Mesenchymal stem cell (in vitro differentiated cells and primary cell): ENCODE results near the gene DSP. TPM values are rescaled to one million over a fixed set of nuclear protein-coding genes. Genes with fewer than 3 reads are reported as not detected.

Source experiments
- DNase-seq: peaks from one replicate; pipeline ENCODE4 v3.0.0-alpha.2; 2013
- H2AFZ ChIP-seq: one replicate; pipeline ENCODE4 v1.6.1; 2013; ENCODE audit warnings: low read depth, mild to moderate bottlenecking, control low read depth, inconsistent platforms, low read length, moderate library complexity
- H2AK5ac ChIP-seq: 2 replicates; pipeline ENCODE4 v1.6.1; 2013; ENCODE audit warnings: low read length, moderate library complexity, mild to moderate bottlenecking, inconsistent platforms; ENCODE audit not compliant: severe bottlenecking
- H2BK120ac ChIP-seq: one replicate; pipeline ENCODE4 v1.6.1; 2013; ENCODE audit warnings: low read depth, mild to moderate bottlenecking, inconsistent platforms, low read length, moderate library complexity
- H2BK12ac ChIP-seq, 2 experiments: one replicate each; pipeline ENCODE4 v1.6.1; 2013; ENCODE audit warnings: inconsistent platforms in 2 of 2, low read length in 2 of 2, mild to moderate bottlenecking in 2 of 2, moderate library complexity in 2 of 2, control low read depth in 1 of 2
- H2BK15ac ChIP-seq: one replicate; pipeline ENCODE4 v1.6.1; 2013; ENCODE audit warnings: mild to moderate bottlenecking, low read depth, inconsistent platforms; ENCODE audit not compliant: poor library complexity, severe bottlenecking
- H2BK5ac ChIP-seq: 2 replicates; pipeline ENCODE4 v1.6.1; 2013; ENCODE audit warnings: low read depth, mild to moderate bottlenecking, low read length, control low read depth, inconsistent platforms; ENCODE audit not compliant: poor library complexity, severe bottlenecking
- H3K14ac ChIP-seq, 2 experiments: one replicate each; pipeline ENCODE4 v1.6.1; 2013; ENCODE audit warnings: inconsistent platforms in 2 of 2, low read length in 2 of 2, control low read depth in 1 of 2, mild to moderate bottlenecking in 1 of 2, moderate library complexity in 1 of 2
- H3K18ac ChIP-seq, 2 experiments: one replicate each; pipeline ENCODE4 v1.6.1; 2013; ENCODE audit warnings: inconsistent platforms in 2 of 2, low read length in 2 of 2, control low read depth in 1 of 2, low read depth in 1 of 2, mild to moderate bottlenecking in 1 of 2
- H3K23ac ChIP-seq, 2 experiments: one replicate each; pipeline ENCODE4 v1.6.1; 2013; ENCODE audit warnings: inconsistent platforms in 2 of 2, low read length in 2 of 2, mild to moderate bottlenecking in 2 of 2, moderate library complexity in 2 of 2, control low read depth in 1 of 2
- H3K27ac ChIP-seq: 2 replicates; pipeline ENCODE4 v1.5.1; 2013; ENCODE audit warnings: mild to moderate bottlenecking, moderate library complexity, low read length, control low read depth, inconsistent platforms; ENCODE audit not compliant: poor library complexity, severe bottlenecking
- H3K27me3 ChIP-seq, 2 experiments: 2 replicates each; pipeline versions ENCODE4 v1.6.1 to v1.7.0; 2013; ENCODE audit warnings: low read length in 2 of 2, mild to moderate bottlenecking in 2 of 2, moderate library complexity in 2 of 2, control low read depth in 1 of 2, inconsistent platforms in 1 of 2; ENCODE audit not compliant: control insufficient read depth in 1 of 2, insufficient read depth in 1 of 2
- H3K36me3 ChIP-seq, 2 experiments: 2 replicates each; pipeline versions ENCODE4 v1.6.1 to v1.7.0; 2013; ENCODE audit warnings: low read length in 2 of 2, control low read depth in 1 of 2, inconsistent platforms in 1 of 2, low read depth in 1 of 2, mild to moderate bottlenecking in 1 of 2; ENCODE audit not compliant: insufficient read depth in 2 of 2, control insufficient read depth in 1 of 2
- H3K4ac ChIP-seq, 2 experiments: one replicate each; pipeline ENCODE4 v1.6.1; 2013; ENCODE audit warnings: inconsistent platforms in 2 of 2, low read length in 2 of 2, mild to moderate bottlenecking in 2 of 2, moderate library complexity in 2 of 2, control low read depth in 1 of 2, low read depth in 1 of 2
- H3K4me1 ChIP-seq: 2 replicates; pipeline ENCODE4 v1.6.1; 2013; ENCODE audit warnings: low read depth, low read length, control low read depth; ENCODE audit not compliant: control insufficient read depth, insufficient read depth
- H3K4me2 ChIP-seq: 2 replicates; pipeline ENCODE4 v1.6.1; 2013; ENCODE audit warnings: low read length, mild to moderate bottlenecking, inconsistent platforms; ENCODE audit not compliant: poor library complexity, severe bottlenecking
- H3K4me3 ChIP-seq, 2 experiments: 2 replicates each; pipeline versions ENCODE4 v1.5.1 to v1.7.0; 2013; ENCODE audit warnings: low read length in 2 of 2, mild to moderate bottlenecking in 2 of 2, control low read depth in 1 of 2, low read depth in 1 of 2; ENCODE audit not compliant: insufficient read depth in 1 of 2
- H3K79me1 ChIP-seq: replicated peaks from 2 replicates; pipeline ENCODE4 v1.6.1; 2013; ENCODE audit warnings: mild to moderate bottlenecking, control low read depth, low read length, inconsistent platforms; ENCODE audit not compliant: poor library complexity, severe bottlenecking
- H3K9ac ChIP-seq: 2 replicates; pipeline ENCODE4 v1.7.0; 2013; ENCODE audit warnings: mild to moderate bottlenecking, low read length, moderate library complexity
- H3K9me3 ChIP-seq: 2 replicates; pipeline ENCODE4 v1.7.0; 2013; ENCODE audit warnings: mild to moderate bottlenecking, low read length; ENCODE audit not compliant: control insufficient read depth
- H4K8ac ChIP-seq: one replicate; pipeline ENCODE4 v1.6.1; 2013; ENCODE audit warnings: inconsistent platforms, mild to moderate bottlenecking, low read length, moderate library complexity
- H4K91ac ChIP-seq: one replicate; pipeline ENCODE4 v1.6.1; 2013; ENCODE audit warnings: mild to moderate bottlenecking, low read length, inconsistent platforms
- WGBS: methylation state at CpG from one replicate; pipeline ENCODE4 v1.1.7; 2013; ENCODE audit warnings: mixed read lengths; 5-methylcytosine and 5-hydroxymethylcytosine counted together
- polyA plus RNA-seq, 2 experiments: library from polyadenylated mRNA; stranded (reverse); fragments of 200-250 nt; gene quantifications; one replicate each; pipeline ENCODE4 v1.2.3, GENCODE V29; 2013

Gene DSP, protein sequence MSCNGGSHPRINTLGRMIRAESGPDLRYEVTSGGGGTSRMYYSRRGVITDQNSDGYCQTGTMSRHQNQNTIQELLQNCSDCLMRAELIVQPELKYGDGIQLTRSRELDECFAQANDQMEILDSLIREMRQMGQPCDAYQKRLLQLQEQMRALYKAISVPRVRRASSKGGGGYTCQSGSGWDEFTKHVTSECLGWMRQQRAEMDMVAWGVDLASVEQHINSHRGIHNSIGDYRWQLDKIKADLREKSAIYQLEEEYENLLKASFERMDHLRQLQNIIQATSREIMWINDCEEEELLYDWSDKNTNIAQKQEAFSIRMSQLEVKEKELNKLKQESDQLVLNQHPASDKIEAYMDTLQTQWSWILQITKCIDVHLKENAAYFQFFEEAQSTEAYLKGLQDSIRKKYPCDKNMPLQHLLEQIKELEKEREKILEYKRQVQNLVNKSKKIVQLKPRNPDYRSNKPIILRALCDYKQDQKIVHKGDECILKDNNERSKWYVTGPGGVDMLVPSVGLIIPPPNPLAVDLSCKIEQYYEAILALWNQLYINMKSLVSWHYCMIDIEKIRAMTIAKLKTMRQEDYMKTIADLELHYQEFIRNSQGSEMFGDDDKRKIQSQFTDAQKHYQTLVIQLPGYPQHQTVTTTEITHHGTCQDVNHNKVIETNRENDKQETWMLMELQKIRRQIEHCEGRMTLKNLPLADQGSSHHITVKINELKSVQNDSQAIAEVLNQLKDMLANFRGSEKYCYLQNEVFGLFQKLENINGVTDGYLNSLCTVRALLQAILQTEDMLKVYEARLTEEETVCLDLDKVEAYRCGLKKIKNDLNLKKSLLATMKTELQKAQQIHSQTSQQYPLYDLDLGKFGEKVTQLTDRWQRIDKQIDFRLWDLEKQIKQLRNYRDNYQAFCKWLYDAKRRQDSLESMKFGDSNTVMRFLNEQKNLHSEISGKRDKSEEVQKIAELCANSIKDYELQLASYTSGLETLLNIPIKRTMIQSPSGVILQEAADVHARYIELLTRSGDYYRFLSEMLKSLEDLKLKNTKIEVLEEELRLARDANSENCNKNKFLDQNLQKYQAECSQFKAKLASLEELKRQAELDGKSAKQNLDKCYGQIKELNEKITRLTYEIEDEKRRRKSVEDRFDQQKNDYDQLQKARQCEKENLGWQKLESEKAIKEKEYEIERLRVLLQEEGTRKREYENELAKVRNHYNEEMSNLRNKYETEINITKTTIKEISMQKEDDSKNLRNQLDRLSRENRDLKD (N-terminal part only)
- 8.5 TPM for polyA plus RNA-seq (2013, experiment 1 of 2)
- polyA plus RNA-seq (2013, experiment 2 of 2), result 7.8 TPM

GRCh38 chr6:7541175-7542064, at the start of gene DSP:
Gene DSP (plus strand): TSS chr6:7541671. CDS start chr6:7541916, 245 bp downstream.
- peak within 1 kb of the TSS in 1 of 2 experiments; percentile 67 for H2BK12ac ChIP-seq
- peak within 1 kb of the TSS; percentile 25 to 32 for H3K4ac ChIP-seq
- peaks cover 0 to 41% of the 10 kb centered on the region in 2 experiments for H3K27me3 ChIP-seq
- peak; percentile 41 for DNase-seq
- peak within 1 kb of the TSS; percentile 34 for H4K91ac ChIP-seq
- peak within 1 kb of the TSS; percentile 70 to 79 for H3K4me3 ChIP-seq
- peak within 1 kb of the TSS; percentile 85 for H3K4me2 ChIP-seq
- peaks cover 4% of the 10 kb centered on the region for H3K79me1 ChIP-seq
- peak within 1 kb of the TSS; percentile 37 for H2BK5ac ChIP-seq
- no peaks in the 10 kb centered on the region for H3K9me3 ChIP-seq
- no peak within 1 kb of the TSS for H2AK5ac ChIP-seq
- peak within 1 kb of the TSS; percentile 66 for H3K27ac ChIP-seq
- H2BK15ac ChIP-seq, result peak within 1 kb of the TSS; percentile 80
- H2BK120ac ChIP-seq, result no peak within 1 kb of the TSS
- H3K36me3 ChIP-seq, result no peaks in the 10 kb centered on the region
- peak within 1 kb of the TSS; percentile 72 for H2AFZ ChIP-seq
- peak within 1 kb of the TSS in 1 of 2 experiments; percentile 90 for H3K23ac ChIP-seq
- peaks cover 6% of the 10 kb centered on the region for H3K4me1 ChIP-seq
- H3K18ac ChIP-seq, result peak within 1 kb of the TSS in 1 of 2 experiments; percentile 71
- peak within 1 kb of the TSS in 1 of 2 experiments; percentile 89 for H3K14ac ChIP-seq
- H4K8ac ChIP-seq, result peak within 1 kb of the TSS; percentile 29
- WGBS, result under 1% methylated on average over 78 of the region's 105 CpGs
- peak within 1 kb of the TSS; percentile 70 for H3K9ac ChIP-seq

GRCh38 chr6:7493866-7494265, 47.6 kb upstream of the DSP start:
- Histone ChIP-seq H2BK120ac (no peak overlapping the region), H2BK15ac (no peak overlapping the region), H2AFZ (no peak overlapping the region), H2BK5ac (no peak overlapping the region), H3K79me1 (no peaks in the 10 kb centered on the region), H3K9ac (no peak overlapping the region), H3K23ac (no peak overlapping the region), H3K4me1 (no peaks in the 10 kb centered on the region), H3K4me2 (no peak overlapping the region), H3K27me3 (peaks cover 8 to 38% of the 10 kb centered on the region in 2 experiments), H3K36me3 (no peaks in the 10 kb centered on the region), H4K91ac (no peak overlapping the region), H3K27ac (no peak overlapping the region), H4K8ac (no peak overlapping the region), H3K14ac (no peak overlapping the region), H3K4me3 (no peak overlapping the region), H2BK12ac (no peak overlapping the region), H3K4ac (no peak overlapping the region), H3K18ac (no peak overlapping the region), H3K9me3 (peaks cover 7% of the 10 kb centered on the region), H2AK5ac (no peak overlapping the region)
- no peak for DNase-seq
- 95% methylated on average over 2 of the region's 2 CpGs for WGBS

GRCh38 chr6:7494638-7495037, 46.8 kb upstream of the DSP start:
- no peak overlapping the region for H3K18ac ChIP-seq
- no peaks in the 10 kb centered on the region for H3K36me3 ChIP-seq
- no peak for DNase-seq
- H3K23ac ChIP-seq, result no peak overlapping the region
- H2AK5ac ChIP-seq, result no peak overlapping the region
- H3K14ac ChIP-seq, result no peak overlapping the region
- no peak overlapping the region for H3K27ac ChIP-seq
- H4K8ac ChIP-seq, result no peak overlapping the region
- no peak overlapping the region for H3K4ac ChIP-seq
- WGBS, result 95% methylated on average over 5 of the region's 7 CpGs
- no peak overlapping the region for H2AFZ ChIP-seq
- no peak overlapping the region for H2BK120ac ChIP-seq
- peaks cover 8 to 35% of the 10 kb centered on the region in 2 experiments for H3K27me3 ChIP-seq
- H3K79me1 ChIP-seq, result no peaks in the 10 kb centered on the region
- H3K9me3 ChIP-seq, result peaks cover 7% of the 10 kb centered on the region
- H3K4me2 ChIP-seq, result no peak overlapping the region
- H4K91ac ChIP-seq, result no peak overlapping the region
- H3K4me3 ChIP-seq, result no peak overlapping the region
- H2BK15ac ChIP-seq, result no peak overlapping the region
- H2BK12ac ChIP-seq, result no peak overlapping the region
- H3K4me1 ChIP-seq, result no peaks in the 10 kb centered on the region
- no peak overlapping the region for H3K9ac ChIP-seq
- H2BK5ac ChIP-seq, result no peak overlapping the region
